DMS79 (cell line): ENCODE measurements around the gene CD27.
"Not testable (repeated sequence)": the region's sequence is repeated elsewhere in the genome, so short reads cannot be mapped to it uniquely, and the experiment has no call there.

Experiments
- DNase-seq: peaks from one replicate; lab custom pipeline; 2025; lab: John Stamatoyannopoulos, UW

The CD27 gene

DNA sequence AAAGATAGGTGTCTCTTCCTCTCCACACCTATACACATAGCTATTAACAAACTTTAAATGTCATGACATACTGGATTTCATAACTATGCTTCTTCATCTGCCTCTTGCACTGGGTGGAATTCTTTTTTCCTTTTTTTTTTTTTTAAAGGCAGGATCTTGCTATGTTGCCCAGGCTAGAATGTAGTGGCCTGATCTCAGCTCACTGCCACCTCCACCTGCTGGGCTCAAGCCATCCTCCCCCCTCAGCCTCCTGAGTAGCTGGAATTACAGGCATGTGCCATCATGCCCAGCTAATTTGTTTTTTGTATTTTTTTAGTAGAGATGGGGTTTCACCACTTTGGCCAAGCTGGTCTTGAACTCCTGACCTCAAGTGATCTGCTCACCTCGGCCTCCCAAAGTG is 43.5 kb downstream of the CD27 start:
- no peak for DNase-seq

DNA sequence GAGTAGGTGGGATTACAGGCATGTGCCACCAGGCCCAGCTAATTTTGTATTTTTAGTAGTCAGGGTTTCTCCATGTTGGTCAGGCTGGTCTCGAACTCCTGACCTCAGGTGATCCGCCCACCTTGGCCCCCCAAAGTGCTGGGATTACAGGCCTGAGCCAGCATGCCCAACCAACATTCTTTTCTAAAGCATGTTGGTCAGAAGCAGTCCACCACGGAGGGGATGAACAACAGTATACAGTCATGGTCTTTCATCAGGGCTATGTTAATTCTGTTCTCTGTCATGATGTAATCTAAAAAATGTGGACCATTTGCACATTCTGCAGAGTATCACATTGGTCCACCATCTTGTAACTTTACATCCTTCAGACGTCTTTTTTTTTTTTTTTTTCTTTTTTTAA is 44.7 kb downstream of the CD27 start:
- no peak for DNase-seq

DNA sequence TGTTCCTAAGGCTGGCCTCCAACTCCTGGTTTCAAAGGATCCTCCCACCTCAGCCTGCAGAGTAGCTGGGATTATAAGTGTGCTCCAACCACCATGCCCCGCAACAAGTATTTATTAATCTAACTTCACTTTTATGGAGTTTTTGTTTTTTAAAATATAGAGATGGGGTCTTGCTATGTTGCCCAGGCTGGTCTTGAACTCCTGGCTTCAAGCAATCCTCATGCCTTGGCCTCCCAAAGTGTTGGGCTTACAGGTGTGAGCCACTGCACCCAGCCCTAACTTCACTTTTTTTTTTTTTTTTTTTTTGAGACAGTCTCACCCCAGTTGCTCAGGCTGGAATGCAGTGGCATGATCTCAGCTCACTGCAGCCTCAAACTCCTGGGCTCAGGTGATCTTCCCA is 45.9 kb downstream of the CD27 start:
- DNase-seq: not testable (repeated sequence)

DNA sequence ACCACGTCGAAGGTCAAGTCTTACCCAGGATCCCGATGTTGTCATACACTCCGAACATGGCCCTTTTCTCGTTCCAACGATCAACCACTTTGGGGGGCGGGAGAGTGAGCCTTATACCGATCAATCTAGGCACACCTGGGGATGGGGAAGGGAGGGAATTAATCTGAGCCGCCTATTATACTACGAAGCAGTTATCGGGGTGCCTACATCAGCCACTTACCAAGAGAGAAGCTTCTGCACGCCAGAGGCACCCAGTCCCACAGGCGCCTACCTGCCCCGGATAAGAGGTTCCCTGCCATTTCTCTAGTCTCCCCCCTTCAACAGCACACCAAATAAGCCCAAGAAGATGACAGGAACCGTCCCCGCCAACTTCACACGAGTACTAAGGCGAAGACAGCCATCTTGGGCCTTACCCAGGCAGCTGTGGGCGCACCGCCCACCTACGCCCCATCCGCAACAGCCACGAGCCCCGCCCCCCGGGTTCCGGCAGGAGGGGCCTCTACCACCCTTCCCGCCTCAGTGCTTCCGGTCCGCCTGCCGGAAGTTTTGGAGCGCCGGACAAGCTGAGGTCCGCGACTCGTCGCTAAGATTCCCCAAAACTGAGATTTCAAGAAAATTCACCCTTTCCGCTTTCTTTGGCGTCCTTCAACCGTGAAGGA is 48.2 kb downstream of the CD27 start, which contains the start of gene MRPL51:
Gene MRPL51, minus strand, starts transcription at position 425 of the 659 bp plus-strand sequence. Its CDS starts 126 bp downstream, at position 299.
- DNase-seq: peak; percentile 90

DNA sequence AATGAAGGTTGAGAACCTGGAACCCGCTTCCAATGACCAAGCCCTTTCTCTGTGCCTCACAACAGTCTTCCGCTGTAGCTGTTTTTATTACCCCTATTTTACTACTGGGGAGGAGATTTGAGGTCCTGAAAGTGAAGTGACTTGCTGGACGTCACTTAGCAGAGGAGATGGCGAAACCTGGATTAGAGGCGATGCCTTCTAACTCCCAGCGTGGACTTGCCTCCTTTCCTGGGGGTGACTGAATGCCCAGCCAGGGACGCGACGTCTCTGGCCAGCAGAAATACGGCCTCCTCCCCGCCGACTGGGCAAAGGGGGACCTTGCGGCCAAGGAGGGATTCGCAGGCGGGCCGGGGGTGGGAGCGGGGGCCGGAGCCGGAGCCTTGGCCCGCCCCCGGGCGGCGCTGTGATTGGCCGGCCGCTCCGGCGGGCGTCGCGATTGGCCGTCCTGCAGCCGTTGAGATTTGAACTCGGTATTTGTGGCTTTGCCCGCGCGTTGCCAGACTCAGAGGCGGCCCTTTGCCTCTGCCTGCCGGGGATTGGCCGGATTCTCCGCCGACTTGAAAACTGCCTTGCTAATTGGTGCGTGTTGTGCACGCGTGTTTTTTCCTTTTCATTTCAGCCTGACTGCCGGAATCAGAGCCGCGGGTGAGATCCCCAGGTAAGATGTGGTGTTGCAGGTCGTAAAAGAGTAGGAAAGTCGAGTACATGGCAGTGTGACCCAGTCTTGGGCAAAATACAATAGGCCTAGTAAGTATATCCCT is 48.9 kb downstream of the CD27 start, which contains the start of gene NCAPD2:
Gene NCAPD2, plus strand, starts transcription at position 606 of the 761 bp plus-strand sequence. CDS start 997 bp downstream, outside the sequence.
- peak; percentile 96 for DNase-seq

DNA sequence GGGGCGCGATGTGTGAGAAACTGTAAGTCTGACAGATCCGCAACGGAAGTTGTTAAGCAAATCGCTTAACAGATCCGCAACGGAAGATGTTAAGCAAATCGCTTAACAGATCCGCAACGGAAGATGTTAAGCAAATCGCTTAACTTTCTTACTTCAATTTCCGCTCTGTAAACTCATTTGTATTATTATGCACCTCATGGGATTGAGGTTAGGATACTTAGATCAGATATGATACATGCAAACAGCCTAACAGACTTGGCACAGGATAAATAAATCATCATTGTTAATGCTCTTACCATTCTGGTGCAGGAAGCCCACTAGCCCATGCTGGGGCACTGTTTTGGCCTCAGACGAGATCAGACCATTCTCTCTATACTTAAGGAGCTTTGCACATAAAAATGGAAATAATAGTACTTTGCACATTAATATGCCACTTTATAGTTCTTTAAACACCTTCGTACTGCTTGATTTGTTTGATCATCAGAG is 49.5 kb downstream of the CD27 start:
- DNase-seq: no peak

DNA sequence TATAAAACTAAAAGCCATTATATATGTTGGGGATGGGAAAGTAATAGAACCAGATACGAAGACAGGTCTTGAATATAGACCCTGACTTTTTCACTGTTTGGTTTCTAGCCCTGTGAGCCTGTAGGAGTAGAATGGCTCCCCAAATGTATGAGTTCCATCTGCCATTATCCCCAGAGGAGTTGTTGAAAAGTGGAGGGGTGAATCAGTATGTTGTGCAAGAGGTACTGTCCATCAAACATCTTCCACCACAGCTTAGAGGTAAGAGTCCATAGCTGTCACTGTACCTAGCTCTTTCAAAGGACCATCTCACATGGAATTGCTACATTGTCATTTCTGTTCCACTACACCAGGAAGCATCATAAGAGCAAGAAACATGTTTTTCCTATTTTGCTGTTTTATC is 50.2 kb downstream of the CD27 start:
- DNase-seq: no peak

DNA sequence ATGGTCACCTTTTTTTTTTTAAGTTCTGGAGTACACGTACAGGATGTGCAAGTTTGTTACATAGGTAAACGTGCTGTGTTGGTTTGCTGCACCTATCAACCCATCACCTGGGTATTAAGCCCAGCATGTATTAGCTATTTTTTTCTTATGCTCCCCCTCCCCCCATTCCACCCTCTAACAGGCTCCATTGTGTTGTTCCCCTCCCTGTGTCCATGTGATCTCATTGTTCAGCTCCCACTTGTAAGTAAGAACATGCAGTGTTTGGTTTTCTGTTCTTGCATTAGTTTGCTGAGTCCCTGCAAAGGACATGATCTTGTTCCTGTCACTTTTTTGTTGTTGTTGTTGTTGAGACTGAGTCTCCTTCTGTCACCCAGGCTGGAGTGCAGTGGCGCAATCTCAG is 52.5 kb downstream of the CD27 start:
- DNase-seq: not testable (repeated sequence)

DNA sequence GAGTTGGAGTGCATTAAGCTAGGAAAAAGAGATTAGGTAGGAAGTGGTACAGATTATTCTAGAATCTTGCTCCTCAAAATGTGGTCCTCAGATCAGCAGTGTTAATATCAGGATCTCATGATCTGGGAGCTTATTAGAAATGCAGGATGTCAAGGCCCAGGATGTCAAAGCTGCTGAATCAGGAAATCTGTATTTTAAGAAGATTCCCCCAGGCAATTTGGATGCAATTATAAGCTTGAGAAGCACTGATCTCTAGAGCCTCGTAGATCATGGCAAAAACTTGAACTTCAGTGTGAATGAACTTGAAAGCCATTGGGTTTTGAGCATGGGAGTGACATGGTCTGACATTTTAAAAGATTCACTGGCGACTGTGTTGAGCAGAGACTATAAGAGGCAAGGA is 55.7 kb downstream of the CD27 start:
- DNase-seq: no peak
